Activated naive CD4-positive, alpha-beta T cell treated with anti-CD3 and anti-CD28 coated beads for 36 hours (primary cell): ENCODE measurements around the gene GRIN2A. TPM values are rescaled to one million over a fixed set of nuclear protein-coding genes. Genes with fewer than 3 reads are reported as not detected.

Experiments
- CTCF ChIA-PET: fragments of 350-600 bp; sonication (Branson Sonifier 250); formaldehyde crosslinking; loops from one replicate; lab custom pipeline; 2021; ENCODE audit warnings: antibody characterized with exemption; lab: Charles Lee
- DNase-seq: peaks from one replicate; pipeline ENCODE4 v3.0.0-alpha.2; 2020
- H3K27ac Mint-ChIP-seq: one replicate; pipeline ENCODE4 v1.8.0; 2021; ENCODE audit warnings: mild to moderate bottlenecking, mixed read lengths
- H3K27me3 Mint-ChIP-seq: one replicate; pipeline ENCODE4 v1.8.0; 2021; ENCODE audit warnings: low read depth, mixed read lengths
- H3K36me3 Mint-ChIP-seq: one replicate; pipeline ENCODE4 v1.8.0; 2021; ENCODE audit warnings: low read depth, mixed read lengths
- H3K4me1 Mint-ChIP-seq: one replicate; pipeline ENCODE4 v1.8.0; 2021; ENCODE audit warnings: low read depth, mixed read lengths
- H3K4me3 Mint-ChIP-seq: one replicate; pipeline ENCODE4 v1.8.0; 2021; ENCODE audit warnings: mild to moderate bottlenecking, moderate library complexity, mixed read lengths
- H3K9me3 Mint-ChIP-seq: one replicate; pipeline ENCODE4 v1.8.0; 2021; ENCODE audit warnings: mixed read lengths
- intact Hi-C: fragments of 100-400 bp; cut with micrococcal nuclease; formaldehyde crosslinking; loops from one replicate; pipeline ENCODE4 v1.15.1; 2023
- total RNA-seq, 2 experiments: library from RNA; stranded (reverse); gene quantifications; one replicate each; pipeline ENCODE4 v1.2.3, GENCODE V29; 2021

GRIN2A gene
- total RNA-seq, 2 experiments from 2014 or later: not detected

DNA sequence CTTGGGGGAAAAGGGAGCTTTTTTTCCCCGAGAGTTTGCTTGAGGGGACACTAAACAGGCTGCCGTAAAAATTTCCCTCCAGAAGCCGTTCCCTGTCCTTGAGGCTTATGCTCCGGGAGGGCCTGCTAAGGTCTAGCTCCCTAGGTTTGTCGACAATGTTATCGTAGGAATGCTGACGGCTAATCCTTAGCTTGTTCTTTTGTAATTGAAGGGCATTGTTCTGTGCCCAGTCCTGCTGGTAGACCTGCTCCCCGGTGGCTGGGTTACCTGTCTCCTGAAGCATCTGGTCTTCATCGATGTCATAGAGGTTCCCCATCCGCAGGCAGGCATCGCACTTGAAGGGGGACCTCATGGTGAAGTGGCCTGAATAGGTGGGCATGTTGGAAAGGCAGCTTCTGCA lies 418.7 kb downstream of the GRIN2A start:
- no peak for DNase-seq
- no peak overlapping the region for H3K4me3 Mint-ChIP-seq
- H3K9me3 Mint-ChIP-seq: peaks cover 2% of the 10 kb centered on the region
- H3K27ac Mint-ChIP-seq: no peak overlapping the region
- no peaks in the 10 kb centered on the region for H3K36me3 Mint-ChIP-seq
- H3K4me1 Mint-ChIP-seq: no peaks in the 10 kb centered on the region
- intact Hi-C loops: no loop called here
- no peaks in the 10 kb centered on the region for H3K27me3 Mint-ChIP-seq
- CTCF ChIA-PET: no interaction called here

- Mint-ChIP-seq H3K9me3 (peaks cover 2% of the 10 kb centered on the region), H3K4me3 (no peak overlapping the region), H3K36me3 (no peaks in the 10 kb centered on the region), H3K27ac (no peak overlapping the region), H3K27me3 (no peaks in the 10 kb centered on the region), H3K4me1 (no peaks in the 10 kb centered on the region)
- CTCF ChIA-PET: no interaction called here
- intact Hi-C loops: no loop called here
- DNase-seq: no peak
Observed at GRCh38 chr16:9761870-9762269, 420.4 kb downstream of the GRIN2A start.

DNA sequence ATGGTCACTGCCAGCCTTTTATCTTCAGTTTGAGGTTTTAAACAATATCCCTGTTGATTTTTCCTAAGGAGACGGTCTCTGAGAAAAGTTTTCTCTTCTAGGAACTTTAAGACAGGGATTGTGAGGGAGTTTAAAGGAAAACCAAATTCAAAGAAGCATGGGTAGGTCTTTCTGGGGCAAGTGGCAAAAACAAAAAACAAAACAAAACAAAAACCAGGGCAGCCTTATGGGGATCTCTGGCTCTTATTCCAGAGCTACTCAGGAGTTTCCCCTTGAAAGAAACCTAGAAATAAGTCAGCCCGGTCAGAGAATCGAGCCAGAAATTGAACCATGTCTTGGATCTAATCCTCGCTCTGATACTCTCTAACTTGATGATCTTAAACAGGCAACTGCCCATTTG lies 424.5 kb downstream of the GRIN2A start:
- no peak for DNase-seq
- H3K27me3 Mint-ChIP-seq: no peaks in the 10 kb centered on the region
- H3K4me1 Mint-ChIP-seq: no peaks in the 10 kb centered on the region
- no peaks in the 10 kb centered on the region for H3K9me3 Mint-ChIP-seq
- CTCF ChIA-PET: no interaction called here
- H3K36me3 Mint-ChIP-seq: no peaks in the 10 kb centered on the region
- intact Hi-C loops: no loop called here
- H3K4me3 Mint-ChIP-seq: no peak overlapping the region
- no peak overlapping the region for H3K27ac Mint-ChIP-seq

DNA sequence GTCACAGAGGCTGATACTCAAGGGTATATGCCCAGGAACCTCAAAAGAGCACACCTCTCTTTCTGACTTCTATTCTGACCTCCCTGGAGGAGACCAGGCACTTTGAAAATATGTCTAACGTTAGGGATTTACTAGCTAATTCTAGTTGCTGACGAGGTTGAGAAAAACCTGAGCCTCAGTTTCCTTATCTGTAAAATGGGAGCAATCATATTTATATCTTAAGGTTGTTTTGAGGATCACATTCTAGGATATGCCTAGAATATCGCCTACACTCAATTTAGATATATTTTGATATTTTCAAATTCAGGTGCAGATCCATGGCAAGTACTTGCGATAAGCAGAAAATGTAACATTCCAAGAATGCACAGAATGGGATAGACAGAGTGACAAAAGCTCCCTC lies 425.8 kb downstream of the GRIN2A start:
- no peak for DNase-seq
- no peaks in the 10 kb centered on the region for H3K4me1 Mint-ChIP-seq
- no peaks in the 10 kb centered on the region for H3K36me3 Mint-ChIP-seq
- intact Hi-C loops: no loop called here
- no peak overlapping the region for H3K27ac Mint-ChIP-seq
- H3K27me3 Mint-ChIP-seq: no peaks in the 10 kb centered on the region
- H3K4me3 Mint-ChIP-seq: no peak overlapping the region
- CTCF ChIA-PET: no interaction called here
- no peaks in the 10 kb centered on the region for H3K9me3 Mint-ChIP-seq

DNA sequence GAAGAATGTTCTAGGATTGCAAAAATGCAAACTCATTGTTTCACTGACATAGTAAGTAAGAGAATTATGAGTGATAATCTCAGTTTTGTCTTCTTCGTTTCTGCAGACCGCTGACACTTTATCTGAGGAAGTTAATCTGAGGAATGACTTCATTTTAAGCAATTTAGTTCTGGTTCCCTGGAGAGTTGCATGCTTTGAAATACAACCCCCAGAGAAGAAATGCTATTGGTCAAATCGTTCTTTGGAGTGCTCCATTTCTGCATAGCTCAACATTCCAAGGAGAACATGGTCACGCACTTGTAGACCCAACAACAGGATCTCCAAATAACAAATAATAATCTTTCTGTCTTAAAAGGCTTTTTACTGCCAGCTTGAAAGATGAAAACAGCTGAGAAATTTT lies 427.1 kb downstream of the GRIN2A start:
- H3K4me1 Mint-ChIP-seq: no peaks in the 10 kb centered on the region
- intact Hi-C loops: no loop called here
- CTCF ChIA-PET: no interaction called here
- no peak overlapping the region for H3K27ac Mint-ChIP-seq
- DNase-seq: no peak
- H3K9me3 Mint-ChIP-seq: peaks cover 2% of the 10 kb centered on the region
- H3K36me3 Mint-ChIP-seq: no peaks in the 10 kb centered on the region
- no peaks in the 10 kb centered on the region for H3K27me3 Mint-ChIP-seq
- no peak overlapping the region for H3K4me3 Mint-ChIP-seq

DNA sequence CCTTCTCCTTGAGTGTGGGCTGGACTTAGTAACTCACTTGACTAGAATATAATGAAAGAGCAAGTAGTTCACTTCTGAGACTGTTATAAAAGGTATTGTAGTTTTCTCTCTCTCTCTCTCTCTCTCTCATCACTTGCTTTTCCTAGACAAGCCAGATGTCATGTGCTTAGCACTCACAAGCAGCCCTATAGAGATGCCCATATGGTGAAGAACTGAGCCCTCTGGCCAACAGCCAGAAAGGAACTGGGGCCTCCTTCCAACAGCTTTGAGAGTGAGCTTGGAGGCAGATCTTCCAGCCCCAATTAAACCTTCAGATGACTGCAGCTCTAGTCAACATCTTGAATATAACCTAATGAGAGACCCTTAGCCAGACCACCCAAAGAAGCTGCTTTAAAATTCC lies 440.5 kb downstream of the GRIN2A start:
- intact Hi-C loops: no loop called here
- H3K36me3 Mint-ChIP-seq: no peaks in the 10 kb centered on the region
- H3K4me3 Mint-ChIP-seq: no peak overlapping the region
- CTCF ChIA-PET: no interaction called here
- no peaks in the 10 kb centered on the region for H3K27me3 Mint-ChIP-seq
- no peaks in the 10 kb centered on the region for H3K9me3 Mint-ChIP-seq
- DNase-seq: no peak
- H3K27ac Mint-ChIP-seq: no peak overlapping the region
- H3K4me1 Mint-ChIP-seq: no peaks in the 10 kb centered on the region

DNA sequence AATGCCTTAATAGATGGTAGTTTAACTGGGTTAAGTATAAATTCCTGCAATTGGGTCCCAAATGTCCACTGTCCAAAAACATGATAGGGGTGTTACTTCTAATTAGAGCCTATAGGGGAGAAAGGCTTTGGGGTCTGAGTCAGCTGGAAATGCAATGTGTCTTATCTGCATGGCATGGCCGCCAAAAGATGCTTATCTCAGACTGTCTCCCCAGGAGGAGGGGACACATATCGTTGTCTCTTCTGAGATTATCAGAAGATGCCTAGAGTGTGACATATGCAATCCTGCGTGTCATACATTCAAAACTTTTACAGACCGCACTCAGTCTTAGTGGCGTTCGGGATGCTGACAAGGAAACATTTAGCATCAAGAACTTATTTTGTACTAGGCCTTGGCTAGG lies 442.9 kb downstream of the GRIN2A start:
- intact Hi-C loops: no loop called here
- DNase-seq: no peak

DNA sequence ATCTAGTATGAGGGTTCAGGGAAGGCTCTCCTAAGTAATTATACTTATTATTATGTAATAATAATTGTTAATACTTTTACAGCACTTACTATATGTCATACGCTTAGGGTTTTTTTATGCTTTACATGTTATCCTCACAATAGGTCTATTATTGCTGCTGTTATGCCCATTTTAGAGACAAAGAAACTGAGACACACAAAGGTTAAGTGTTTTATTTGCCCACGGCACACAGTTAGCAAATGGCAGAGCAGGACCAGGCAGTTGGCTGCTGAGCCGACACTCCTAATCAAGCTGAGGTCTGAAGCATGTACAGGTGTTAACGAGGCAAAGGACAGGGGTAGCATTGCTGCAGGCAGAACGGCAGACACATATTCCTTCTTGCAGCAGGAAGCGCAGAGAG lies 443.5 kb downstream of the GRIN2A start:
- CTCF ChIA-PET: no interaction called here
- Mint-ChIP-seq H3K4me3 (no peak overlapping the region), H3K27me3 (no peaks in the 10 kb centered on the region), H3K36me3 (no peaks in the 10 kb centered on the region), H3K27ac (no peak overlapping the region), H3K4me1 (no peaks in the 10 kb centered on the region), H3K9me3 (no peaks in the 10 kb centered on the region)
- no peak for DNase-seq
- intact Hi-C loops: no loop called here

More for the DNA sequence above, 442.9 kb downstream of the GRIN2A start:
- CTCF ChIA-PET: no interaction called here
- no peaks in the 10 kb centered on the region for H3K36me3 Mint-ChIP-seq
- H3K9me3 Mint-ChIP-seq: no peaks in the 10 kb centered on the region
- no peaks in the 10 kb centered on the region for H3K27me3 Mint-ChIP-seq
- H3K4me3 Mint-ChIP-seq: no peak overlapping the region
- no peaks in the 10 kb centered on the region for H3K4me1 Mint-ChIP-seq
- no peak overlapping the region for H3K27ac Mint-ChIP-seq

GRCh38 chr16:9736547-9736946 lies 445.7 kb downstream of the GRIN2A start:
- H3K4me3 Mint-ChIP-seq: no peak overlapping the region
- CTCF ChIA-PET: no interaction called here
- intact Hi-C loops: no loop called here
- no peaks in the 10 kb centered on the region for H3K27me3 Mint-ChIP-seq
- H3K4me1 Mint-ChIP-seq: no peaks in the 10 kb centered on the region
- DNase-seq: no peak
- H3K27ac Mint-ChIP-seq: no peak overlapping the region
- H3K36me3 Mint-ChIP-seq: no peaks in the 10 kb centered on the region
- no peaks in the 10 kb centered on the region for H3K9me3 Mint-ChIP-seq

GRCh38 chr16:9723136-9723535 lies 459.1 kb downstream of the GRIN2A start:
- intact Hi-C loops: no loop called here
- no peak for DNase-seq

GRCh38 chr16:9713907-9714306 lies 468.3 kb downstream of the GRIN2A start:
- no peaks in the 10 kb centered on the region for H3K9me3 Mint-ChIP-seq
- no peaks in the 10 kb centered on the region for H3K27me3 Mint-ChIP-seq
- CTCF ChIA-PET: no interaction called here

More at GRCh38 chr16:9723136-9723535, 459.1 kb downstream of the GRIN2A start:
- CTCF ChIA-PET: no interaction called here
- Mint-ChIP-seq H3K4me3 (no peak overlapping the region), H3K27me3 (no peaks in the 10 kb centered on the region), H3K36me3 (no peaks in the 10 kb centered on the region), H3K4me1 (no peaks in the 10 kb centered on the region), H3K27ac (no peak overlapping the region), H3K9me3 (no peaks in the 10 kb centered on the region)

GRCh38 chr16:9713156-9713555 lies 469.1 kb downstream of the GRIN2A start:
- no peaks in the 10 kb centered on the region for H3K4me1 Mint-ChIP-seq
- H3K27me3 Mint-ChIP-seq: no peaks in the 10 kb centered on the region
- no peak overlapping the region for H3K4me3 Mint-ChIP-seq
- H3K36me3 Mint-ChIP-seq: no peaks in the 10 kb centered on the region
- DNase-seq: no peak
- H3K9me3 Mint-ChIP-seq: no peaks in the 10 kb centered on the region
- intact Hi-C loops: no loop called here
- no peak overlapping the region for H3K27ac Mint-ChIP-seq
- CTCF ChIA-PET: interaction anchor here (0.6 kb wide), 1 partner anchor 700 kb away, joined by 3 read pairs; no protein-coding TSS in a partner anchor

More at GRCh38 chr16:9713907-9714306, 468.3 kb downstream of the GRIN2A start:
- intact Hi-C loops: no loop called here
- no peak overlapping the region for H3K4me3 Mint-ChIP-seq
- H3K27ac Mint-ChIP-seq: no peak overlapping the region
- H3K36me3 Mint-ChIP-seq: no peaks in the 10 kb centered on the region
- no peaks in the 10 kb centered on the region for H3K4me1 Mint-ChIP-seq
- no peak for DNase-seq

DNA sequence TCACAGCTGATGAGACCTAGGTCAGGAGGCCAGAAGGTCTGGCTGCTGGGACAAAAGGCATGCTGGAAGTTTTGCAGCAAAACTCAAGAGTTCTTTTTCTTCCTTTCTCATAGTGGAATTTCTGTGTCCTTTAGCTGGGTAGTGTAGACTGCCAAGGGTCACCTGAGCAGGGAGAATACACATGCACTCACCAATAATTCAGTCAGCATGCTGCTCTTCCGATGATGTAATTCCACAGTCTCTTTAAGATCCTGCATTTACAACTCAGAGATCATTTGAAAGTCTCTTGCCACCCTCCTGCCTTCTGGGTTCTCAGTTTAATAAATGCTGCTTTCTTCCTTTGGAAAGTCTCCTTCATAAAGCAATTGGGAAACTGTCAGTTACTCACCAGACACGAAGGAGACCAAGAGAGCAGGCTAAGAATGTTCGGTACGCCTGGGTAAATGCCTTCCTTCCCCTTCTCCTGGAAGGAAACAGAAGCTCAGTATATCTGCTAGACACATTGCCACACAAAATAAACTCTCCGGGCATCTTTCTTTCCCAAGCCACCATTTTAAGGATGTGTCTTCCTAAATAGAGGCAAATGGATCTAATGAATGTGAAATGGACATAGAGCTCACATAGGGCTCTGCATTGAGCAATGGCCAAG lies 473.1 kb downstream of the GRIN2A start:
- CTCF ChIA-PET: no interaction called here
- H3K4me3 Mint-ChIP-seq: no peak overlapping the region
- intact Hi-C loops: no loop called here
- no peaks in the 10 kb centered on the region for H3K9me3 Mint-ChIP-seq
- no peaks in the 10 kb centered on the region for H3K4me1 Mint-ChIP-seq
- no peaks in the 10 kb centered on the region for H3K36me3 Mint-ChIP-seq
- H3K27ac Mint-ChIP-seq: no peak overlapping the region
- DNase-seq: no peak
- no peaks in the 10 kb centered on the region for H3K27me3 Mint-ChIP-seq
